Fibroblast of lung (primary cell): ENCODE data around the gene EDNRB.

Source experiments
- CTCF ChIP-seq, 2 donors: IDR thresholded peaks in 1 of 2; conservative IDR thresholded peaks in 1 of 2; 1 replicate in 1 of 2; 2 replicates in 1 of 2; pipeline ENCODE4 v1.5.1; 2011 to 2012; ENCODE audit warnings: low read length in 2 of 2, control low read depth in 1 of 2, inconsistent platforms in 1 of 2, low read depth in 1 of 2, mild to moderate bottlenecking in 1 of 2
- EZH2 ChIP-seq: IDR thresholded peaks from 2 replicates; pipeline ENCODE4 v1.5.1; 2012; ENCODE audit warnings: low read length, control low read depth, mild to moderate bottlenecking; ENCODE audit errors: missing control alignments

- no peak for TF ChIP-seq EZH2
- no peak for TF ChIP-seq CTCF (conservative IDR thresholded peaks at IDR 0.05 in 1 of 2, IDR thresholded peaks at IDR 0.05 in 1 of 2; ENCODE audit: low read depth in 1 of 2, low read length in 2 of 2)
Measured at GRCh38 chr13:77952737-77953136, 34.1 kb upstream of the EDNRB start.
